NCI-H146 (cell line): ENCODE results near the gene SH3D19.
"Not testable (repeated sequence)": the region's sequence is repeated elsewhere in the genome, so short reads cannot be mapped to it uniquely, and the experiment has no call there.

Experiments used
- DNase-seq: peaks from one replicate; lab custom pipeline; 2025; lab: John Stamatoyannopoulos, UW

The SH3D19 gene

GRCh38 chr4:151325111-151325948, at the start of gene SH3D19:
Gene SH3D19, minus strand, starts transcription at chr4:151325605. Its CDS starts 253 bp downstream, at chr4:151325352.
- DNase-seq, result no peak

GRCh38 chr4:151362404-151363164, 37.2 kb upstream of the SH3D19 start:
- peak; percentile 50 for DNase-seq

- DNase-seq, result no peak
Observed at GRCh38 chr4:151361966-151362365, 36.6 kb upstream of the SH3D19 start.

GRCh38 chr4:151361126-151361525, 35.7 kb upstream of the SH3D19 start:
- DNase-seq, result no peak

GRCh38 chr4:151359576-151359975, 34.2 kb upstream of the SH3D19 start:
- DNase-seq, result no peak

- no peak for DNase-seq
Observed at GRCh38 chr4:151358266-151358665, 32.9 kb upstream of the SH3D19 start.

- DNase-seq, result no peak
Observed at GRCh38 chr4:151356510-151356909, 31.1 kb upstream of the SH3D19 start.

GRCh38 chr4:151355155-151355554, 29.8 kb upstream of the SH3D19 start:
- no peak for DNase-seq

- no peak for DNase-seq
Observed at GRCh38 chr4:151347490-151348235, 22.3 kb upstream of the SH3D19 start.

GRCh38 chr4:151344948-151345347, 19.5 kb upstream of the SH3D19 start:
- DNase-seq, result no peak

- no peak for DNase-seq
Observed at GRCh38 chr4:151340751-151341385, 15.5 kb upstream of the SH3D19 start.

GRCh38 chr4:151339467-151339866, 14.1 kb upstream of the SH3D19 start:
- no peak for DNase-seq

- DNase-seq, result no peak
Observed at GRCh38 chr4:151331276-151332042, 6.1 kb upstream of the SH3D19 start.

- DNase-seq, result no peak
Observed at GRCh38 chr4:151329217-151330007, 4.0 kb upstream of the SH3D19 start.

- DNase-seq, result no peak
Observed at GRCh38 chr4:151325949-151326246, 493 bp upstream of the SH3D19 start.

- DNase-seq, result no peak
Observed at GRCh38 chr4:151324752-151325110, 674 bp downstream of the SH3D19 start.

GRCh38 chr4:151324124-151324751, 1.2 kb downstream of the SH3D19 start:
- no peak for DNase-seq

- DNase-seq, result no peak
Observed at GRCh38 chr4:151323667-151324066, 1.7 kb downstream of the SH3D19 start.

GRCh38 chr4:151322570-151322969, 2.8 kb downstream of the SH3D19 start:
- DNase-seq, result no peak

- not testable (repeated sequence) for DNase-seq
Observed at GRCh38 chr4:151322161-151322560, 3.2 kb downstream of the SH3D19 start.
